MV-4-11 (cell line): ENCODE results near the gene GPR146.

Experiments used
- DNase-seq: peaks from one replicate; lab custom pipeline; 2025; lab: John Stamatoyannopoulos, UW

GPR146 gene

DNA sequence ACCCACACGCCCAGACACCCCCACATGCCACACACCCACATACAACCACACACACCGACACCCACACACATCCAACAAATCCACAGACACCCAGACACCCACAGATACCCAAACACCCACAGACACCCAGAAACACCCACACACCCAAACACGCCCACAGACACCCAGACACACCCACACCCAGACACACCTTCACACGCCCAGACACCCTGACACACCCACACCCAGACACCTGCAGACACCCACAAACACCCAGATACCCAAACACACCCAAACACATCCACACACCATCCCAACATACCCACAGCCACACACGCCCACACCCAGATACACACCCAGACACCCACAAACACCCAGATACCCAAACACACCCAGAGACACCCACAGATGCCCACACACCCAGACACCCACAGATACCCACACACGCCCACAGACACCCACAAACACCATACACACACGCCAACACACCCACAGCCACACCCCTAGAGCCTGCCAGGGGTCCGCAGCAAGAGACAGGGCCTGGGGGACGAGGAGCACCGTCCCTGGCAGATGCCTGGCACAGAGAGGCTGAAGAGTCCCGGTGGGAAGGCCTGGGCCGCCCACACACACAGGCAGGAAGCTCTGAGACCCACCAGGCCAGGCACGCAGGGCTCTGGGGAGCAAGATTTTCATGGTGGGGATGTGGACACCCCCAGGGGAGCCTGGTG, 32.9 kb upstream of the GPR146 start:
- DNase-seq, result no peak

DNA sequence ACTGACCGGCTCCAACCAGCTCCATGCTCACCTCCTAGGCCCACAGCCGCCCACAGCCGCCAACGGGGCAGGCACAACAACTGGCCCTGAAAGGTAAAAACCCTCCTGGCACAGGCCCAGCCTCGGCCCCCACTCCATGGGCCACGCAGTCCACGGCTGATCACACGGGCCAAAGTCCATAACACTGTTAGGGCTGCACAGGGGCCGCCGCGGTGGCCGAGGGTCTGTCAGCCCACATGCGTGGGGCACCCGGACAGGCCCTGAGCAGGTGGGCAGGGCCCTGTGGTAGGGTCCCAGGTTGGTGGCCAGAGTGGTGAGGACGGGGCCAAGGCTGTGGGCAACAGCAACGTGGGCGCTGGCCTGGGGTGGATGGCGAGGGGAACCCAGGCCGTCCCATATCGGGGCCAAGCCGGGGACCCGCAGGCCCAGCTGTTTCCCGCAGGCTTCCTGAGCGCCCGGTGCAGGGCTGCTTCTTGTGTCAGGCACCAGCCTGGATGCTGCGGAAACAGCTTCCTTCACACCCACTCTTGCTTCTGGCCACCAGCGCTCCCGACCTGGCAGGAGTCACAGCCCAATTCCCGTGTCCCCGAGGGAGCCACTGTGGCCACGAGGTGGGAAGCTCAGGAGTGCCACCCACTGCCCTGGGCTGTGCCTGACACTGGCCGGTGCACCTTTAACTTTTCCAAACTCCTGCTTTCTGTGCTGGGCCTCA, 32.2 kb upstream of the GPR146 start:
- DNase-seq, result no peak

DNA sequence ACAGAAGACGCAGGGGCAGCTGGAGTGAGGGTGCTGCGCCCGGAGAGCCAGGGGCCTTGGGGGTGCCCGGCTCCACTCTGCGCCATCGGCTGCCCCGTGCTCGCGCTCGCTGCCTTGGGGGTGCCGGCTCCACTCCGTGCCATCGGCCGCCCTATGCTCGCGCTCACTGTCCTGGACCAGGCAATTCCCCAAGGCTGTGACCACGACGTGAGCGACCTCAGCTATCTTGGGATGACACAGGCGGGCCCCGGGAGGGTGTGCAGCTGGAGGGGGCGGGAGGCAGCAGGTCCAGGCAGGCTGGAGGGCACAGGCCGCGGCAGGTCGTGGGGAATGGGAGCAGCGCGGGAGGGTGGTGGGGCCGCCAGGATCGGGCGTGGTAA, 31.6 kb upstream of the GPR146 start:
- DNase-seq, result no peak

DNA sequence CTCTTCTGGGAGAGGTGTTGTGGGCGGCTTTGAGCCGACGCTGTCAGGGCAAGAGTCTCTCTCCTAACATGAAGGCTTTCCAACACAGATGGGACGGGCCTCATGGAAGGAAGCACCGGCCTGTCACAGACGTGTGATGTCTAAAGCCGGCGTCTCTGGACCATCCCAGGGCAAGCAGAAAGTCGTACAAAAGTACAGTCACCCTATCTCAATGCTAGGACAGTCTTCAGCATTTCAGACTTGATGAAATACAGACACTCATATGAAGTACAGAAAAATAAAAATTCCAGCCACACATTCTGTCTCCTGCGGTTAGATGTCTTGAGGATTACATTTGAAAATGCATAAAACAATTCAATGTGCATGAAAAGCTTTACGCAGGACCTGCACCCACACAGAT, 30.8 kb upstream of the GPR146 start:
- no peak for DNase-seq

DNA sequence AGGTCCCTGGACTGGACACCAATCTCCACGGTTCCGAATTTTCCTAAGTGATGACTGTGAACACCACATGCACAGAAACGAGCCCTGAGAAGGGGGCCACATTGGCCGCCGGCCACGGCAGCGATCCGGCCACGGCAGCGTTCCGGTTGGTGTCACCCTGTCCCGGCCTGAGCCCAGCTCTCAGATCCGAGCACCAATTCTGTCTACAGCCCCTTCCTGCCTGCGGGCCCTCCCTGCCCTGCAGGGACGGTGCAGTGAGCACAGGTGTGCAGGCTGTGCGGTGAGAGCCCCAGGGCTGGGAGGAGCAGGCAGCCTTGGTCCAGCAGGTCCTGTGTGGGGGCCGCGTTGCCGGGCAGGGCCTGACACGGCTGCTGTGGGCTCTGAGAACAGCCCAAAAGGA, 29.7 kb upstream of the GPR146 start:
- no peak for DNase-seq

DNA sequence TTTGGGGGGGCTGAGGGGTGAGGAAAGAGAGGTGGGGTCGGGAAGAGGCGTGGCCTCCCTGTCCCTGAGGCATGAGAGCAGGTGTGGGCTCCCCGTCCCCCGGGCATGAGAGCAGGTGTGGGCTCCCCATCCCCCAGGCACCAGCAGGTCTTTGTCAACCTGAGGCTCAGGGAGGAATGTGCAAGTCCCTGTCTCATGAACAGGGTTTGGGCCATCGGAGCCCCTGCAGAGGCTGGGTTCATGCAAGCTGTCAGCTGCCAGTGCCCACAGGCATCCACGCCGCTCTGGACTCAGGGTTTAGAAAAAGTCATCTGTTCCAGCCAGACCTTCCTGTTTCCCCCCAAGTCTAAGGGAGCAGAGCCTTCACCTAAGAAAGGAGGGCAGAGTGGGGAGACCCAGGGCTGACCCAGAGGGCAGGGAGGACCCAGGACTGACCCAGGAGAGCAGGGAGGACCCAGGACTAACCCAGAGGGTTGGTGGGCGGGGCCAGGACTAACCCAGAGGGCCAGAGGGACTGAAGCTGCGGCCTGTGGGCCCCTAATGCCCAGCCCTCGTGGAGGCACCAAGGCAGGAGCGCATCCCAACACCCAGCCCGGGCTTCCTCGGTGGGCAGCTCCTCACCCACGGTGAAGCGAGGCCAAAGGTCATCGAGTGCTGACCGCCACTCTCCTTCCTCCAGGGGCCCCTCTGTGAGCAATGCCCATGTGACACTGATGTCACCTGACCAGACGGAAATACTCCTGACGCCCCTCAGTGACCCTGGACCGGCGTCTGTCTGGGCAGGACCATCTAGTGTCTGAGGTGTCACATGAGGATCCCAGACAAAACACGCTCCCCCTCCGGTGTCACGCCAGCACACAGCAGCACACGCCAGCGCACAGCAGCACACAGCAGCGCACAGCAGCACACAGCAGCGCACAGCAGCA, 28.9 kb upstream of the GPR146 start:
- DNase-seq, result no peak

DNA sequence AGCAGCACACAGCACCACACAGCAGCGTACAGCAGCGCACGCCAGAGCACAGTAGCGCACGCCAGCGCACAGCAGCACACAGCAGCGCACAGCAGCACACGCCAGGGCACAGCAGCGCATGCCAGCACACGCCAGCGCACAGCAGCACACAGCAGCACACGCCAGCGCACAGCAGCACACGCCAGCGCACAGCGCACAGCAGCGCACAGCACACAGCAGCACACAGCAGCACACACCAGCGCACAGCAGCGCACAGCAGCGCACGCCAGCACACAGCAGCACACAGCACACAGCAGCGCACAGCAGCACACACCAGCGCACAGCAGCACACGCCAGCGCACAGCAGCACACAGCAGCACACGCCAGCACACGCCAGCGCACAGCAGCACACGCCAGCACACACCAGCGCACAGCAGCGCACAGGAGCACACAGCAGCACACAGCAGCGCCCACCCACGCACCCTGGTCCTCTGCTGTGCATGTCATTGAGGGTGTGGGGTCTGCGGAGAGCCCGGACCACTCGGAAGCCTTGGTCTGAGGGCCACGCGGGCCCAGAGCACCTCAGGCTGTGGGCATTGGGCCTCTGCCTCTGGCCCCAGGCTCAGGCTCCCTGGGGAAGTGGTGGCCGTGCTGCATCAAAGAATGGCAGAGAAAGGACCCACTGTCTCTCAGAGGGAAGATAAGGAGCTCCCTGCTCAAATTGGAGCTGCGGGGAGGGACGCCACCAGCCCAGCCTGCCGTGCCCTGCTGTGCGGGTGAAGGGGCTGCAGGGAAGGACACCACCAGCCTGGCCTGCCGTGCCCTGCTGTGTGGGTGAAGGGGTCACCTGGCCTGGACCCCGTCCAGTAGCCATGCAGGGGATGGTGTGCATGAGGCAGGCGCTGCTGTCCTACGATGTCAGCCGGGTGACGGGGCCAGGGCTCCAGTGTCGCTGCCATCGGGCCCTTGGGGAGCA, 27.5 kb upstream of the GPR146 start:
- DNase-seq, result no peak

DNA sequence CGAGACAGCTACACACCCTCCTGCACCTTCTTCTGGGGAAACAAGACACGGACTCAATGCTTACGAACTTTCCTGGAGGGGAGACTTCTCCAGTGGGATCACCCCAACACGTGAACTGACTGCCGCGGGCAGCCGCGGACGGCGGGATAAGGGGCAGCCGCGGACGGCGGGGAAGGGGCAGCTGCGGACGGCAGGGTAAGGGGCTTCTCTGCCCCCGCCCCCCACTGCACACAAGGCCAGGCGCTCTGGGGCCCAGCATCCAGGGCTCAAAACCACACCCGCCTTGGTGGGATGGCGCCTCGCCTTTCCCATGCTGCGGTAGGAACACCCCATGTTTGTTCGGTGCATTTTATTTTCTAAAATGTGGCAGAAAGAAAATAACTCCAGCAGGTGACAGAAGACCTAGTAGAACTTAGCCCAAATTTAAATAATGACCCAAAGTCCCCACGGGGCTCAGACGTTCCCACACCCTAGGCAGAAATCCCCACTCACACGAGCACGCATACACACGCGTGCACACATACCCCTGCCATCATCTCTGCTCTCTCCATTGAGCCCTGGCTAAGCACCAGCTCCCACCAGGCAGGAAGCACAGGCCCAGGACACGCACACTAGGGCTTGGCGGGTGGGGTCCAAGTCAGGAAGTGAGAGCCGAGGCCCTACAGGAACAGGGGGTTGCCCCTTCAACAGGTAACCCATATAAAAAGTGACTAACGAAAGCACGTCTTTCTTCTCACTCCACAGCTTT, 26.6 kb upstream of the GPR146 start:
- DNase-seq, result no peak

DNA sequence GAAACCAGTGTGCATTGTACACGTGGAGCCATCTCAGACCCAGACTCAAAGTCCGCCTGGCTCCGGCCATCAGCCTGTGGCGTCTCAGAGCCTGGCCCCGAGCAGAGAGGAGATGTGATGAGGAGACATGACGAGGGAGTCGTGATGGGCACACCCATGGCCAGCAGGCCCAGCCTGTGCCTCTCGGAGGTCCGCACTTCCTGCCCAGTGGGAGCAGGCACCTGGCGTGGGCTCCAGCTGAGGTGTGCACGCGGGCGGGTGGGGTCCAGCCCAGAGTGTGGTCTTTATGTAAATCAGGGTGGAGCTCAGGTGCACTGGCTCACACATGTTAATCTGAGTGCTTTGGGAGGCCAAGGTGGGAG, 26.0 kb upstream of the GPR146 start:
- no peak for DNase-seq

DNA sequence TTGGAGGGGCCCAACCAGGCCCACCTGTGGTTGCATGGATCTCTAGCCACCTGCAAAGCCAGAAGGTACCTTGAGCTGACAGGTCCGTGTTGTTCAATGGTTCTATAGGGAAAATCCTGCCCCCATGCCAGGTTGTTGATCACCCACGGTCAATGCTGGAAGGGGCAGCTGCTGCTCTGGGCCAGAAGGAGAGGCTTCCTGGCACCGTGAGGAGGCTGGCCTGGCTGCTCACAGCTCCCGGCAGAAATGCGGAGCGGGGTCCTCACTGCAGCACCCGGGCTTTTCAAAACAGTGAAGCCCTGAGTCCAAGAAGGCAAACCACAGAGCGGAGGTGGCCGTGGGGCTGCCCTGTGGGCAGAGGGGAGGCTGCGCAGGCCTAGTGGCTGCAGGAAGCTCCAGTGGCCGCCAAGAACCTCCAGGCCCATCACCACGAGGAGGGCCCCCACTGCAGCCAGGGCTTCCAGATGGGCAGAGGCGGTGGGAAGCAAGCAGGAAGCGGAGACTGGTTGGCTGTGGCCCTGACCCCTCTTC, 25.0 kb upstream of the GPR146 start:
- no peak for DNase-seq

DNA sequence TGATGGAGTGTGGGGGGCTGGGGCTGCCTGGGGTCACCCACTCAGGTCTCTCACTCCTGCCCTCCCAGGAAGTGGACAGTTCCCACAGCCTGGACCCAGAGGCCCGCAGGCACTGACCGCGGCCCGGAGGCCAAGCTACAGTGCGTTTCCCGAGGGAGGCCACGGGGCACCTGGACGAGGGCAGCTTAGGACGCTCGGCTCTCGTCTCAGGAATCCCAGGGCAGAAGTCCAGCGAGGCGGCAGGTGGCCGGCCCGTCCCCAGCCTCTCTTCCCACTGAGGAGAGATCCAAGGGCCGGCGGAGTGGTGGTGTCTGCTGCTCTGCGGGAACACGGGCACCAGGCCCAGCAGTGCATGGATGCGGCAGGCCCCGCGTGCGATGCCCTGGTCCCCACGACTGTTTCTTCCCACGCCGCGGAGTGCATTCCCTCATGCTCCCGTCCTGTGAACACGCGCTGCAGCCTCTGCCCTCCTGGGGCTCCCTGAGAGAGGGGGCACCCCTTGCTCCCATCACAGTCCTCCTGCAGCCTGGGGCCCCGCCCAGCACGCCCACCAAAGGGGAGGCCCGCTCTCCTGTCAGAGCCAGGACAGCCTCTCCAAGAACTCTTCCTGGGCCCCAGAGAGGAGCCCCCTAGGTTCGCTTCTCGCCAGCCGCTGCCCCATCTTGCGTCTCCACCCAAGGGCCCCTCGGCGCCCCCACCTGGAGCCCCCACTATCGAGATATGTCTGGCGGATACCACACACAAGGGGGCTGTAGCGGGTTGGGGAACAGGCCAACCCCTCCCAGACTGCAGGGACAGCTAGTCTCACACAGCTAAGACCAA, 24.3 kb upstream of the GPR146 start:
- no peak for DNase-seq

DNA sequence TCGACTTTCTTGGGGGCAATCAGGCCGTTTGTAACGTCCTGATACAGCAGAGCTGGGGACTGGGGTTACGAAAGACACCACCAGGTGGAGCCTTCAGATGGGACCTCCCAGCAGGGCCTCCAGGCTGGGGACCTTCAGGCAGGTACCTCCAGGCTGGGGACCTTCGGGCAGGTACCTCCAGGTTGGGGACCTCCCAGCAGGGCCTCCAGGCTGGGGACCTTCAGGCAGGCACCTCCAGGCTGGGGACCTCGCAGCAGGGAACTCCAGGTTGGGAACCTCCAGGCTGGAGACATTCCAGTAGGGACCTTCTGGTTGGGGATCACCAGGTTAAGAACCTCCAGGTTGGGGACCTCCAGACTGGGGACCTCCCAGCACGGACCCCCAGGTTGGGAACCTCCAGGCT, 23.5 kb upstream of the GPR146 start:
- DNase-seq, result no peak

DNA sequence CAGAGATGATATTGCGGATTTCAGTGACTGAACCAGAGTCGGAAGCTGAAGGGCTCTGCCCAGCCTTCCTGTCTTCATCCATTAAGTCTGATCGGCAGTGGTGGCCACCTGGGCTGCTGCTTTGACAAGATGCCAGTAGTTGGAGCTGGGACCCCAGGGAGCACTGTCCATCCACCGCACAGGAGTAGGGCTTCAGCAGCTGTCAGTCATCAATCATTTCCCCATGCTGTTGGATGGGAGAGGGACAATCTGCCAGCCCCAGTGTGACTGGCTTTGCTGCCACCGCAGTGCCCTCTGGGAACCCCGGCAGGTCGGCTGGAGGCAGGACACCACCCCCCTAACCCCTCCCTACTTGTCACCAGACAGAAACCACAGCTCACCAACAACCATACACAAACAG, 23.0 kb upstream of the GPR146 start:
- DNase-seq, result no peak

DNA sequence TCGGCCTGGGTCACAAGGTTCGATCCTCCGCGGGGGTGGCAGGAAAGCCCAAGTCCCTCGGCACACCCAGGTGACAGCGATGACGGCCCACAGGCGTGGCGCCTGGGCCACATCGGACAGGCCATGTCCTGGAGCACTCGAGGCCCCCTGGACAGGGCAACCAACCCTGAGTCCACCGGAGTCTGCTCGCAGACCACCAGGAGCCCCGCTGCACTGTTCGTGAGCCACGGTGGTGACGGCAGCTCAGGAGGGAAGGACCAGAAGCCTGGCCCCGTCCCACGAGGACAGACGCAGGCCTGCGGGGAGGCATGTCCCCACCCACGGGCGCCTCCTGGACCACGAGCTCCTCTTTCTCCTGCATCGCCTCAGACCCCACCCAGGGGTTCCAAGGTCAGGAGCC, 22.4 kb upstream of the GPR146 start:
- DNase-seq, result no peak

DNA sequence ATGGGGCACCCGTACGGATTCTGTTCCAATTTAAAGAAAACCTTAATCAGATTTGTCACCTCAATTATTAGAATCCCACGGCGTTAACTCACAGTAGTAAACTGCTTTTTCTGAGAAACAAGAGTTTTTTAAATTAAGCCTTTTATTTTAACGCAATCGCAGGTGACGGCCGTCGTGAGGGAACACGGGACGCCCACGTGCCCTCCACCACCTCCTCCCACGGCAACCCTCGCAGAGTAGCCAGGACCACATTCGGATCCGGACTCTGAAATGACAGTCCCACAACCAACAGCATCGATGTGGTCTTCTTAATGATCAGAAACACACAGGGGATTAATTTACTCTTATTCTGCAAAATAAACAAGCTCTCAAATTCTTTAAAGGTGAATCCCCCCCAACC, 22.0 kb upstream of the GPR146 start:
- no peak for DNase-seq

DNA sequence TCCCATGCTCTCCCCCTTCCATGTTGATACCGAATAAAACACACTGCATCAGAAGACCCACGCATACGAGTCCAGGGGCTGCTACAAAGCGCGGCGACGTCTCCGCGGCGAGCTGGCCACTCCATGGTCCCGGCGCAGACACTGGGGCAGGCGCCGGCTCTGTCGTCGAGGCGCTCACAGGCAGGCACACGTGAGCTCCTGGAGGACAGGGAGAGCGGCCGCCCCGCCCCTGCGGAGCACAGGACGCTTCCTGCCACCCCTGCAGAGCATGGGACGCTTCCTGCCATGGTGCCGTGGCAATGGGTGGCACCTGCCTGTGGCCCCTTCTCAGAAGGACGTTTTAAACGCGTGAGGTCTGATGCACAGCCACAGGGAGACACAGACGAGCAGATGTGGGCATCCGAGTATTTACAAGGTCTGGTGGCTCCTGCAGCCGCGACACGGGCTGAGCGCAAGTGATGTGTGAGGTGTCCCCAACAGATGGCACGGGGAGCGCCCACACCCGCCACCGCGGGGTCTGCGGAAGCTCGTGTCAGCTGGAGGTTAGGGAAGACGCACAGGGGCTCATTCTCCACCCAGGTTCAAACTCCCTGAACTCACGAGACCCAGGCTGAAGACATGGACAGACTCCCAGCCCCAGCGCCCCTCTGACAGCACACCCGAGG, 21.4 kb upstream of the GPR146 start:
- no peak for DNase-seq

DNA sequence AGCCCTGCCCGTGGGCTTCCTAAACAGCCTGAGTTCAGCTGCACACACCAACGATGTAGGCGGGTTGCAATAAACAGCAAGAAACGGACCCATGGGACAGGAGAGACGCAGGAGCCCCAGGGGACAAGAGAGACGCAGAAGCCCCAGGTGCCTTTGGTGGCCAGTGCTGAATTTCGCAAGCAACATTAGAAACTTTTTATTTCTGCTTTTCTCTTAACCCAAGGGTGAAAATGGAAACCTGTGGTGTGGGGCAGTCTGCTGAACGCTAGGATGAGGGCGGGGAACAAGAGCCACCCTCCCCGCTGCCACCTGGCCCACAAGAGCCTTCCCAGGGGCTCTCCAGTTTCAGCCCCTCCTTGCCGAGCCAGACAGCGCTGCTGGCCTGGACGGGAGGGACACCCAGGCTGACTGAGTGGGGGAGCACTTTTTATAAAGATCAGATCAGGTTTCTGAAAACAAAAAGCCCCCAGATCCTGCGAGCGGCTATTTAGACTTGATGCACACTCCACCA, 20.0 kb upstream of the GPR146 start:
- peak; percentile 90 for DNase-seq

DNA sequence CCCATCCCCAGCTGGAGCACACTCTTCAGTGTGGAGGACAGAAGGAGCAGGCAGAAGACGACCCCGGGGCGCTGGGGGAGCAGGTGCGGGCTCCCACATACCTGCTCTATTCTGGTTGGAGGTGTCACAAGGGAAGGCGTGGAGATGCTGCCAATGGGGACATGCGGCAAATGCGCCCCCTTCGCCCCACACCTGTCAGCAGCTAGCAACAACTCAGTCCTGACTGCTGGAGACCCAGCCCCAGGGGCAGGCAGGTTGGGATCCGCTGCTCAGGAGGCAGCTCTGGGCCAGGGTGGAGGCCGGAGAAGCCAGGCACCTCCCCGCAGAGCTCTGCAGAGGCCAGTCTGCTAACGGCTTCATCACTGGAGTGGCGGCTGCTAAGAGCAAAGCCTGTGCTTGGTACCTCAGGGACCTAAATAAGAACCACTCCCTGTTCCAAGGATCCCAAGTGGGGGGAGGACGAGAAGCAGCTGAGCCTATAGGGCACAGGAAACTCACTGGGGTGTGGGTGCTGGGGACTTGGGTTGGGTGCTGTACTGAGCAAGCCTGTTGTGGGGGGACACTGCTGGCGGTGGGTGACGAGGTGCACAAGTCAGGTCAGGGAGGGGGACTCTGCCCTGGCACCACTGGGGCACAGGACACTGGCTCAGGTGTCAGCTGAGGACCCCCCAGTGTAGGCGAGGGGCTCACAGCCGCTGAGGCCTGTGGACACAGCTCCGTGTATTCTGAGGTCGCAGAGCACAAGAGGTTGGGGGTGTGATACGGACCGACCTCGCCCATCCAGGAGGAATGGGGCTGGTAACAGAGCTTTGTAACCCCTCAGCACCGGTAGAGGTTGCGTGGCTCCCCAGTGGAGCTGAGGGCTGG, 19.2 kb upstream of the GPR146 start:
- no peak for DNase-seq
